K562 (cell line): ENCODE measurements around the gene LRRC26. TPM values are rescaled to one million over a fixed set of nuclear protein-coding genes. Genes with fewer than 3 reads are reported as not detected.
A peak's percentile ranks its signal among the peaks of the same experiment; 100 is the strongest.

Source experiments
- ASH1L ChIP-seq: fragments of 450-650 bp; IDR thresholded peaks from 2 replicates; pipeline ENCODE4 v1.6.1; 2018; ENCODE audit warnings: borderline replicate concordance, mild to moderate bottlenecking, low read depth; ENCODE audit not compliant: partially characterized antibody
- ATF1 ChIP-seq, 2 experiments: fragments of 450-650 bp in 1 of 2; IDR thresholded peaks; 2 replicates each; pipeline ENCODE4 v1.6.1; 2016; ENCODE audit warnings: missing compliant biosample characterization in 1 of 2, missing genetic modification characterization in 1 of 2
- FOXJ2 ChIP-seq: fragments of 200-800 bp; sonication (Bioruptor generic); IDR thresholded peaks from 2 replicates; pipeline ENCODE4 v1.6.1; 2016; ENCODE audit warnings: missing genetic modification characterization, missing compliant biosample characterization
- HNRNPLL ChIP-seq: fragments of 200-400 bp; formaldehyde crosslinking; IDR thresholded peaks from 2 replicates; pipeline ENCODE4 v1.6.1; 2017; ENCODE audit warnings: low read length, low read depth, mild to moderate bottlenecking; ENCODE audit not compliant: poor library complexity, severe bottlenecking
- IRF2 ChIP-seq: sonication (generic); formaldehyde crosslinking; IDR thresholded peaks from 2 replicates; pipeline ENCODE4 v1.8.1; 2022; ENCODE audit warnings: mild to moderate bottlenecking, missing genetic modification reagents
- KDM1A ChIP-seq, 2 experiments: fragments of 450-650 bp; IDR thresholded peaks; 2 replicates each; pipeline ENCODE4 v1.6.1; 2016; ENCODE audit warnings: mild to moderate bottlenecking in 2 of 2
- LEF1 ChIP-seq: fragments of 450-650 bp; IDR thresholded peaks from 2 replicates; pipeline ENCODE4 v1.6.1; 2016; ENCODE audit warnings: mild to moderate bottlenecking
- RHOXF2B ChIP-seq: fragments of 250-450 bp; sonication (Bioruptor Pico); conservative IDR thresholded peaks from 2 replicates; pipeline ENCODE4 v1.5.1; 2021
- SIN3A ChIP-seq, 2 experiments: fragments of 150-350 bp in 1 of 2; IDR thresholded peaks; 2 replicates each; pipeline ENCODE4 v1.6.1; 2011 to 2016; ENCODE audit warnings: borderline replicate concordance in 2 of 2, low read depth in 2 of 2, low read length in 2 of 2, mild to moderate bottlenecking in 2 of 2, moderate library complexity in 2 of 2; ENCODE audit not compliant: control insufficient read depth in 1 of 2
- STAT5A ChIP-seq: IDR thresholded peaks from 2 replicates; pipeline ENCODE4 v1.6.1; 2012; ENCODE audit warnings: low read length, inconsistent platforms, borderline replicate concordance
- STAT5B ChIP-seq: fragments of 250-450 bp; sonication (Bioruptor Pico); IDR thresholded peaks from 2 replicates; pipeline ENCODE4 v1.8.0; 2021; ENCODE audit warnings: mild to moderate bottlenecking, inconsistent platforms
- TRIM28 ChIP-seq: fragments of 450-650 bp; IDR thresholded peaks from 2 replicates; pipeline ENCODE4 v1.6.1; 2017
- XRCC4 ChIP-seq: IDR thresholded peaks from one replicate; pipeline ENCODE4 v1.6.1; 2011; ENCODE audit not compliant: insufficient read depth, insufficient read length; ENCODE audit errors: extremely low read depth
- ZBTB9 ChIP-seq: fragments of 450-650 bp; formaldehyde crosslinking; IDR thresholded peaks from 2 replicates; pipeline ENCODE4 v1.4.0; 2020; ENCODE audit warnings: mild to moderate bottlenecking, moderate library complexity
- ZNF165 ChIP-seq: fragments of 250-450 bp; sonication (Bioruptor Pico); IDR thresholded peaks from 2 replicates; pipeline ENCODE4 v1.4.0; 2020; ENCODE audit warnings: borderline replicate concordance
- polyA plus RNA-seq, 8 experiments: library from polyadenylated mRNA; depleted of rRNA in 4 of 8; stranded (reverse) in 5 of 8; unstranded in 3 of 8; fragments of >200 nt; fragmentation: Nextera tagmentation in 2 of 8; fragmentation: Illumina TruSeq in 1 of 8; extraction: Ambion mirVana in 2 of 8; extraction: Trizol in 1 of 8; gene quantifications; 2 replicates each; pipeline versions ENCODE4 v1.2.1 to v1.2.3, GENCODE V29; 2011 to 2014; ENCODE audit warnings: inconsistent platforms in 1 of 8, missing spikeins in 1 of 8
- total RNA-seq, 7 experiments: library from RNA; depleted of rRNA in 6 of 7; stranded (reverse); fragments of >200 nt in 6 of 7; fragmentation: Illumina TruSeq in 2 of 7; extraction: Trizol in 2 of 7; gene quantifications; 2 replicates each; pipeline versions ENCODE4 v1.2.1 to v1.2.3, GENCODE V29; 2011 to 2021; ENCODE audit warnings: low replicate concordance in 1 of 7
- TF ChIP-seq, protein P1 (sequence below): fragments of 450-650 bp; IDR thresholded peaks from 2 replicates; pipeline ENCODE4 v1.6.1; 2016; ENCODE audit warnings: low read depth

LRRC26 gene
- total and polyA plus RNA-seq, 9 of the 15 experiments (the other 6 are each of a cell fraction or from before 2014, with no cell fraction given) = not detected

DNA sequence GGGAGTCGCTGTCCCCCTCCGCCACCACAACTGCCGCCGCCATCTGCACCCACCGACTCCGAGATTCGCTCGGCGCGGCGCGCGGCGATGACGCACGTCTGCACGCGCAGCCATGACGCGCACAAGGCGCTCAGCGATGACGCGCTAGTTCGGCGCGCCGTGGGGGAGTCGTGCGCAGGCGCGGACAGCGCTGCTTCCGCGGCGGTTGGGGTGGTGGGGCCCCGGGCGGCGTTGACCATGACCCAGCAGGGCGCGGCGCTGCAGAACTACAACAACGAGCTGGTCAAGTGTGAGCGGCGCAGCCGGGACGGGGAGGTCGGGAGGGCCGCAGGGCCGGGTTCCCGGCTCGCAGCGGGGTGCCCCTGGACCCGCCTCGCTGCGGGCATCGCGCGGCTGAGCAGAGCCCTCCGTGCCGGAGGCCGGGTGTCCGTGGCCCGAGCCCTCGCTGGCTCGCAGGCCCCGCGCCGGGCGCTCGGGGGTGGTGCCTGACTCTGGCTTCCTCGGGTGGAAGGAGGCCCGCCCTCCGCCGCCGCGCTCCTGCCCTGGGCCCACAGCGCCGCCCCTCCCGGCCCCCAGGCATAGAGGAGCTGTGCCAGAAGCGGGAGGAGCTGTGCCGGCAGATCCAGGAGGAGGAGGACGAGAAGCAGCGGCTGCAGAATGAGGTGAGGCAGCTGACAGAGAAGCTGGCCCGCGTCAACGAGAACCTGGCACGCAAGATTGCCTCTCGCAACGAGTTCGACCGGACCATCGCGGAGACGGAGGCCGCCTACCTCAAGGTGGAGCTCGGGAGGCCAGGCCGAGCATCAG is 18.8 kb upstream of the LRRC26 start, which contains the start of the genes ANAPC2 and SSNA1 (continued):
- TF ChIP-seq, protein P1, sequence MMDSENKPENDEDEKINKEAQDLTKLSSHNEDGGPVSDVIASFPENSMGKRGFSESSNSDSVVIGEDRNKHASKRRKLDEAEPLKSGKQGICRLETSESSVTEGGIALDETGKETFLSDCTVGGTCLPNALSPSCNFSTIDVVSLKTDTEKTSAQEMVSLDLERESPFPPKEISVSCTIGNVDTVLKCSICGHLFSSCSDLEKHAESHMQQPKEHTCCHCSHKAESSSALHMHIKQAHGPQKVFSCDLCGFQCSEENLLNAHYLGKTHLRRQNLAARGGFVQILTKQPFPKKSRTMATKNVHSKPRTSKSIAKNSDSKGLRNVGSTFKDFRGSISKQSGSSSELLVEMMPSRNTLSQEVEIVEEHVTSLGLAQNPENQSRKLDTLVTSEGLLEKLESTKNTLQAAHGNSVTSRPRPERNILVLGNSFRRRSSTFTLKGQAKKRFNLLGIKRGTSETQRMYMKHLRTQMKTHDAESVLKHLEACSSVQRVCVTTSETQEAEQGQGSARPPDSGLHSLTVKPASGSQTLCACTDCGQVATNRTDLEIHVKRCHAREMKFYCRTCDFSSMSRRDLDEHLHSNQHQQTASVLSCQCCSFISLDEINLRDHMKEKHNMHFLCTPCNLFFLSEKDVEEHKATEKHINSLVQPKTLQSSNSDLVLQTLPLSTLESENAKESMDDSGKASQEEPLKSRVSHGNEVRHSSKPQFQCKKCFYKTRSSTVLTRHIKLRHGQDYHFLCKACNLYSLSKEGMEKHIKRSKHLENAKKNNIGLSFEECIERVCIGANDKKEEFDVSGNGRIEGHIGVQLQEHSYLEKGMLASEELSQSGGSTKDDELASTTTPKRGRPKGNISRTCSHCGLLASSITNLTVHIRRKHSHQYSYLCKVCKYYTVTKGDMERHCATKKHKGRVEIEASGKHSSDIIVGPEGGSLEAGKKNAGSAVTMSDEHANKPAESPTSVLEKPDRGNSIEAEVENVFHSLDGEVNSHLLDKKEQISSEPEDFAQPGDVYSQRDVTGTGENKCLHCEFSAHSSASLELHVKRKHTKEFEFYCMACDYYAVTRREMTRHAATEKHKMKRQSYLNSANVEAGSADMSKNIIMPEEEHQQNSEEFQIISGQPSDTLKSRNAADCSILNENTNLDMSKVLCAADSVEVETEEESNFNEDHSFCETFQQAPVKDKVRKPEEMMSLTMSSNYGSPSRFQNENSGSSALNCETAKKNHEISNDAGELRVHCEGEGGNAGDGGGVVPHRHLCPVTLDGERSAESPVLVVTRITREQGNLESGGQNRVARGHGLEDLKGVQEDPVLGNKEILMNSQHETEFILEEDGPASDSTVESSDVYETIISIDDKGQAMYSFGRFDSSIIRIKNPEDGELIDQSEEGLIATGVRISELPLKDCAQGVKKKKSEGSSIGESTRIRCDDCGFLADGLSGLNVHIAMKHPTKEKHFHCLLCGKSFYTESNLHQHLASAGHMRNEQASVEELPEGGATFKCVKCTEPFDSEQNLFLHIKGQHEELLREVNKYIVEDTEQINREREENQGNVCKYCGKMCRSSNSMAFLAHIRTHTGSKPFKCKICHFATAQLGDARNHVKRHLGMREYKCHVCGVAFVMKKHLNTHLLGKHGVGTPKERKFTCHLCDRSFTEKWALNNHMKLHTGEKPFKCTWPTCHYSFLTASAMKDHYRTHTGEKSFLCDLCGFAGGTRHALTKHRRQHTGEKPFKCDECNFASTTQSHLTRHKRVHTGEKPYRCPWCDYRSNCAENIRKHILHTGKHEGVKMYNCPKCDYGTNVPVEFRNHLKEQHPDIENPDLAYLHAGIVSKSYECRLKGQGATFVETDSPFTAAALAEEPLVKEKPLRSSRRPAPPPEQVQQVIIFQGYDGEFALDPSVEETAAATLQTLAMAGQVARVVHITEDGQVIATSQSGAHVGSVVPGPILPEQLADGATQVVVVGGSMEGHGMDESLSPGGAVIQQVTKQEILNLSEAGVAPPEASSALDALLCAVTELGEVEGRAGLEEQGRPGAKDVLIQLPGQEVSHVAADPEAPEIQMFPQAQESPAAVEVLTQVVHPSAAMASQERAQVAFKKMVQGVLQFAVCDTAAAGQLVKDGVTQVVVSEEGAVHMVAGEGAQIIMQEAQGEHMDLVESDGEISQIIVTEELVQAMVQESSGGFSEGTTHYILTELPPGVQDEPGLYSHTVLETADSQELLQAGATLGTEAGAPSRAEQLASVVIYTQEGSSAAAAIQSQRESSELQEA = no peak
- TF ChIP-seq TRIM28 (no peak; the same call in 1 of the 2 replicates), STAT5A (no peak), IRF2 (CRISPR knock-in tag) (no peak), ZBTB9 (CRISPR knock-in tag) (peak; percentile 29; the same call in 1 of the 2 replicates), ATF1 (CRISPR knock-in tag; IDR thresholded peaks at IDR 0.05) (peak; percentile 100), ATF1 (tag; IDR thresholded peaks at IDR 0.05) (peak; percentile 100), SIN3A (IDR thresholded peaks at IDR 0.05; ENCODE audit: borderline replicate concordance in 2 of 2, control insufficient read depth in 1 of 2, low read depth in 2 of 2, low read length in 2 of 2) (peak; percentile 95 to 96; a peak in 3 of 4 replicates), ASH1L (no peak), KDM1A (IDR thresholded peaks at IDR 0.05) (no peak), STAT5B (CRISPR knock-in tag) (no peak), HNRNPLL (peak; percentile 74), RHOXF2B (CRISPR knock-in tag) (no peak), XRCC4 (no peak), LEF1 (no peak), ZNF165 (CRISPR knock-in tag) (no peak), FOXJ2 (no peak)
